HG02642 (cell line): ENCODE measurements around the gene MSRB3.
A peak's percentile ranks its signal among the peaks of the same experiment; 100 is the strongest.

Experiments used
- ATAC-seq: cut with Tn5 transposase; IDR thresholded peaks from one replicate; pipeline ENCODE4 v1.9.1; 2021; ENCODE audit warnings: mild to moderate bottlenecking; ENCODE audit not compliant: unreplicated experiment, poor library complexity

Gene MSRB3

DNA sequence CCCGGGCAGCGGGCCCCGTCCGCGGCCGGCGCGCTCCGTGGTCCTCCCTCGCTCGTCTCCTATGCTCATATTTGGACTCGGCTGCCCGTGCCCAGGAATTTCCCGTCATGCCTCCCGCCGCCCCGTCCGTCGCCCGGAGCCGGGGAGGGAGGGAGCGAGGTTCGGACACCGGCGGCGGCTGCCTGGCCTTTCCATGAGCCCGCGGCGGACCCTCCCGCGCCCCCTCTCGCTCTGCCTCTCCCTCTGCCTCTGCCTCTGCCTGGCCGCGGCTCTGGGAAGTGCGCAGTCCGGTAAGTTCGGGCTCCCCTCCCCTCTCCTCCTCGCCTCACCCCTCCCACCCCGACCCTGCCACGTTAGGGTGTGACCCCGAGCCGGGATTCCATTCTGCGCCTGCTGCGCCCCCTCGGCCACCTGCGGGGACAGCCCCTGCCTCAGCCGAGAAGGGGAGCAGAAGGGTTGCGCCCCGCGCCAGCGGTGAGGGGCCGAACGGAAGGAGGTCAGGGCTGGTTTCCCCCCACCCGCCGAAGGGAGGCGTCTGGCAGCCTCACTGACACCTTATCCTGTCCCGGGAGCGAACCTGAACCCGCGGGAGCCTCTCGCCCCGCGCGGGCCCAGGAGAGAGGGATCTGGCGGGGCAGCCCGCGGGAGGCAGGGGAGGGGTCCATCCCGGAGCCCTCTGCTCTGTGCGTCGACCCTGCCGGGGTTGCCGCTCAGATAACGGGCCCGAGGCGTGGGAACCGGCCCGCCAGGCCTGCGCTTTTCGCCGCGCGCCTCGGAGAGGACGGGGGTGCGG, at the start of gene MSRB3:
MSRB3 (plus strand) TSS at position 108 of the 793 bp plus-strand sequence. CDS start 29,897 bp downstream, outside the sequence.
- peak; percentile 75 for ATAC-seq

DNA sequence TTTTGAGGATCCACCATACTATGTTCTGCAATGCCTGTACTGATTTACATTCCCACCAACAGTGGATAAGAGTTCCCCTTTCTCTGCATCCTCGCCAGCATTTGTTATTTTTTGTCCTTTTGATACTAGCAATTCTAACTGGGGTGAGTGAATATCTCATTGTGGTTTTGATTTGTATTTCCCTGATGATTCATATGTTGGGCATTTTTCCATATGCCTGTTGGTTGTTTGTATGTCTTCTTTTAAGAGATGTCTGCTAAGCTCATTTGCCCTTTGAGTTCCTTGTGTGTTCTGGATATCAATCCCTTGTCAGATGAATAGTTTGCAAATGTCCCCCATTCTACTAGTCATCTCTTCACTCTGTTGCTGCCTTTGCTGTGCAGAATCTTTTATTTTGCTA, 49.0 kb upstream of the MSRB3 start:
- ATAC-seq, result no peak

DNA sequence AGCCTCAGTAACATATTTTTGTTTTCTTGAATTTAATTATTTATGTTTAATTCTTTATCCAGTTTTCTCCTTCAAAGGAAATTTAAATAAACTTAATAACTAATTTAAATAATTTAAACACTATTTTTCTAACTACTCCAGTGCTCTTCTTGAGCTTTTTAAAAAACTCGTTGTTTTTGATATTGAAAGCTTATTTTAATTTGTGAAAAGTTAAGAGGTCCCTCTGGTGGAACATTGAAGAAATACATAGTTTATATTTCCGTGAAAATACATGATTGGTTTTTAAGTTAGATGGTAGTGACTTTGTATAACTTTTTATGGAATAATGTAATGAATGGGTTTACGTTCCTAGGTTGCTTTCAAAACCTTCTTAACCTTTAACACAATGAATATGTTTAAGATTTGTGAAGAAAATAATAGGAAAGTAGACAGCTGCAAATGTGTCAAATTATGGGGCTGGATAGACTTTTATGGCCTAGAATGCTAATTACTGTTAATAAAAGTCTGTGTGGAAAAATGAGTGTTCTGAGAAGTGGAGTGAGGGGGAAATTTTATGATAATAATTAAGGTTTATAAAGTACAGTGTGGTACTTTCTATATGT, 45.9 kb upstream of the MSRB3 start:
- no peak for ATAC-seq

DNA sequence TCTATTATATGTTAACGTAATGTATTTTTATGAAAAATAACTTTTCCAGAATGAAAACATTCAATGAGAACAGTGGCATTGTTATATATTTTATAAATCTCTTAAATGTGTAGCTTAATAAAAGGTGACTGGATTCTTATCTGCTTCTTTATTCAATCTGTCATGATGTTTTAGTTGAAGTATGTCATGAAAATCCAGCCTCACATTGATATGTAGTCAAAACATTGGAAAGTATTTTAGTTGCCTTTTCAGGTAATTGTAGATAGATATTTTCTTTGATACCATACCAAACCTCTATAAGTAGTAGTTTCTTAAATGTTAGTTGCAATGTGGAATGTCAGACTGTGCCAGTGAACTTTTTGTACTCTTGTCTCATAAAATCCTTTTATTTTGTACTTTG, 41.3 kb upstream of the MSRB3 start:
- ATAC-seq, result no peak

DNA sequence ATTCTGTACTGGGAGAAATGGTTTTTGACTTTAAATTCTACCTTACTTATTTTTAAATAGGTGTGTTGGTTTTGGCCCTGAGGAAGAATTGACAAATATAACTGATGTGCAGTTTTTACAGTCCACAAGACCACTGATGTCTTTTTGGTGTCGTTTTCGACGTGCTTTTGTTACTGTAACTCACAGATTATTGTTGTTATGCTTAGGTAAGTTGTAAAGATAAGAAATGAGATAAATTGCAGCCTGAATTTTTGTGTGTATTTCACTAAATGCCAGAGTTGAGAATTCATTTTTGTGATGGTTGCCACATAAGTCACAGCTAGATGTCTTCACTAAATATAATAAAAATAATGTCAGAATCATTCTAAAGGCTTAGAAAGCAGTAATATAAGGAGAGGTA, 39.9 kb upstream of the MSRB3 start:
- no peak for ATAC-seq

DNA sequence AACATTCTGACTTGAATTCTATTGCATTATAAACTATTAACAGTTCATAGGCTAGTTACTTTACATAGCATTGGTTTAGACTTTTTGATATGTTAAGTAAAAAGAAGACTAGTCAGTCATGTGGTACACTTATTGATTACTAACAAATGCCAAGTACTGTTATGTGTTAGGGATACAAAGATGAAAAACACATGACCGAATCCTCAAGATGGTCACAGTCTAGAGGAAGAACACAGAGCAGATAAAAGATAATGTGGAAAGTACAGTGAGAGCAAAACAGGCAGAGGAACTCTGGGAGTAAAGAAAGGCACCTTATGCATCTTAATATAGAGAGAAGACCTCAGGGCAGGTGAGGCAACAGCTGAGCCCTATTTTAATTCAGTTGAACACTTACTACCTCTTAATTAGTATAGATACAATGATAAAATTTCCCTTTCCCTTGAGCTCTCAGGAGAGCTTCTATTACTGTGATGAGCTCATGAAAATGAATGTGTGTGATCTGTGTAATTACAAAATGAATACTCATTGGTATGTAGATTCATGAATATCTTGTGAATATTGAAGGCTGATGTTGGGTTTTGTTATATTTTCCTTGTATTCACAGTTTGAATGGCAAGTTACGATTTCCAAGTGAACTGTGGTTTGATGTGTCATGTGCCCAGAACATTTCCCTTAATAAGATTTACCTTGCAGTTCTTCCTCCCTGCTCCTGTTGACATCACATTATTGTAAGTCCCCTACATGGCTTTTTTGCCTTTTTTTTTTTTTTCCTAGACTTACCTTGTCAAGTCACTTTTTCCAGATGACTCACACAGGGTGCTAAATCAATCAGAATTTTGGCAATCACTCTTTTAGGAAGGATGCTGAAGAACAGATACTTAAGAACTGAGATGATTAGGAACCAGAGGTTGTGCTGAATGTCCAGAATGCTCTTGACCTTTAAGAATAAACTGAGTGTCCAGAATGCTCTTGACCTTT, 29.5 kb upstream of the MSRB3 start:
- no peak for ATAC-seq

DNA sequence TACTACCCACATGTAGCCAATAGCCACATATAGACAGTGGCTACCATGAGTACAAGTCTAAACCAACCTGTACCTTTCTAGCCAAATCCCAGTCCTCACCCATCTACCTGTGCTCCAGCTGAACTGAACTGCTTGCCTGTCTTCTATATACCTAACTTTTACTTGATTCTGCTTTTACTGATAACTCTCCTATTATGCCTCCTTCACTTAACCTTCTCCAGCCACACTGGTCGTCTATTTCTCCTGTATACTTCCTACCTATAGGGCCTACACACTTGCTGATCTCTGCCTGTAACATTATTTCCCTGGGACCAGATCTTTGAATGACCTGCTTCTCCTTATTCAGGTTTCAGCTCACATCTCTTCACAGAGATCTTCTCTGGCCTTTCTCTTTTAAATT, 26.0 kb upstream of the MSRB3 start:
- ATAC-seq, result no peak

DNA sequence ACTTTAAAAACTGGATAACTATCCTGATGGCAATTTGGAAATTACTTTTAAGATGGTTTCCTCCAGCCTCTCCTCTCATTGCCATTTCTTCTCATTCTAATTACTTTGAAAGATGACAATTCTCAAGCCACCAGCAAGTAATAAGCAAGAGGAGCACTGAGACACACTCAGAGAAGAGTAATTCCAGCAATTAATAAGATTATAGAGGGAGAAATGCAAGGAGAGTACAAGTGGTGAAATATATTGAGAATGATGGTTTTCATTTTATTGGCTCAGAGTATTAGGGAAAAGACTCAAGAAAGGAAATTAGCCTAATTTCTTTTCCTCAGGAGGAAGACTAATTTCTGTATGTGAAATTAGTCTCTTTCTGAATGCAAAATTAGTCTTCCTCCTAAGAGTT, 20.5 kb upstream of the MSRB3 start:
- ATAC-seq, result no peak

DNA sequence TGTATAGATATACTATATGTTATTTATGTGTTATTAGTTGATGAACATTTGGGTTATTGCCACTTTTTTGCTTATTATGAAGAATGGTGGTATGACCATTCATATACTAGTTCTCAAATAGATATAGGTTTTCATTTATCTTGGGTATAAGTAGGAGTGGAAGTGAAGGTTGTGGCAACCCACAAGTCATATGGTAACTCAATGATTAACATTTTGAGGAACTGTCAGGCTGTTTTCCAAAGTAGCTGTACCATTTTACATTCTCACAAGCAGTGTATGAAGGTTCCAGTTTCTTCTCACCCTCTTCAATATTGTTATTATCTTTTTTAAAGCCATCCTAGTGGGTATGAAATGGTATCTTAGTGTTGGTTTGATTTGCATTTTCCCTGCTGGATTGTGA, 19.0 kb upstream of the MSRB3 start:
- no peak for ATAC-seq

DNA sequence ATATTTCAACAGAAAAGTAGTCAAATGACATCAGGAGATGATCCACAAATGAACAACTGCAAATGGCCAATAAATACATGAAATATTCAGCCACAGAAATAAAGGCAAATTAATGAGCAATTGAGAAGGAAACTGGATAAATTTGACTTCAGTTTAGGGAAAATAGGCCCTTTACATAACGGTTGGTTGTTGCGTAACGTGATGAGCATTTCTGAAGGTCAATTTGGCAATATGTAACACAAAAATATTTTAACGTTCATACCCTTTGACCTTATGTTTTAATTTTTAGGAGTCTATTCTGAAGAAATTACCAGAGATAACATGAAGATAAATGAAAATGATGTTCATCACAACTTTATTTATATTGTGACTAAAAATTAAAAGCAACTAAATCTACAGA, 14.7 kb upstream of the MSRB3 start:
- ATAC-seq, result no peak

DNA sequence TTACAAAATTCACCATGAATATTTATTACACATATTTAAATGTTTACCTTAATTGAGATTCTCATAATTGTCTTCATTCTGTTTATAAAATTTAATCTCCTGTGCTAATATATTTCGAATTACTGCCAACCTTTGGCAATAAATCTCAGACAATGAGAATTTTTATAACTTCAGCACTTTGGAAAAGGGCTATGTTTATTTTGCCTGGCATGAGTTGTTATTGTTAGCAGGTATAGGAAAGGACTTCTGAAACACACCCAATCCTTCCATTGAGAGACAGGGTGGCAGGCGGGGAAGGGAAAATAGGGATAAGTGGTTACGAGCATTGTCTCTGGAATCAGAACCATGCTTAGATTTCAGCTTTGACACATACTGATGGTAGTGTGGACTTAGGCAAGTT, 12.1 kb upstream of the MSRB3 start:
- ATAC-seq, result no peak

DNA sequence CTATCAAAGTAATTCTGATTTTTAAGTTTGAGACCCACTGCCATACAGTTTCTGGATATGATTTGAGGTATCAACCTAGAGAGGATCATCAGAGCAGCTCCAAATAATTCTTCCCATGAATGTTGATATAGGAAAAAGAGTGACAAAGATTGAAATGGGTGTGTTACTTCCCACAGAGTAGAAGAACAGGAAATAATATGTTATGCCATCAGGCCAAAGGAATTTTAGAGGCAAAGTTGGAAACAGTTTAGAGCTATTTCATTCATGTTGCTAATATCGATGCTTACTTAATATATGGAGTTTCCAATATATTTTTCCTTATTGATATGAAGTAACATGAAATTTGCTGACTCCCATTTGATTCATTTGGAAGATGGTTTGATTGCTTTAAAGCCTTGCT, 8.9 kb upstream of the MSRB3 start:
- no peak for ATAC-seq

DNA sequence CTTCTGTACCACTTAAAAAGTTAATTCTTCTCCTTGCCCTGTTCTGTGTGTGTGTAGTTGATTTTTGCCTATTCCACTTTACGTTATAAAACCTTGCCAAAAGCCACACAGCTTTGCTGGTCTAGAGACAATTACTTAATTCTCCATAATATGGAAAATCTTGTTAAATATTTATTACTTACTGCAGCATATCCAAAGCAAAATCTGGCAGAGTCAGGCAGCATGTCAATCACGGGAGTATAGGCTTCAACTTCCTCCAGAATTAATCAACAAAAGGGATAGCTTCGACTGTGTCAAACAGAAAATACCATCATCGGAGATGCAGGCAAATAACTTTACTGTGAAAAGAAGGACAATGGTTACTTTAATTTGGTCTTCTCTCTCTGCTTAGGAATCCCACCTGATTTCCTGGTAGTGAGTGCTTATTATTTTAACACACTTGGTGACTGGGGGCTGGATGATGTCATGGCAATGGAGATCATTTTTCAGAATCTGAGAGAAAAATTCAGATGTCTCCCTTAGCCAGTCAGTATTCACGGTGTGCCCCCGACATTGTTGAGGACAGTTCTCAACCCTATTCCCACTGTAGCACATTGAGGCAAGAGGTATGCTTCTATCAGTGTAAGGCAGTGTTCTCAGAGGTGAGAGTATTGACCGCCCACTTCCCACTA, 3.7 kb upstream of the MSRB3 start:
- ATAC-seq, result no peak

DNA sequence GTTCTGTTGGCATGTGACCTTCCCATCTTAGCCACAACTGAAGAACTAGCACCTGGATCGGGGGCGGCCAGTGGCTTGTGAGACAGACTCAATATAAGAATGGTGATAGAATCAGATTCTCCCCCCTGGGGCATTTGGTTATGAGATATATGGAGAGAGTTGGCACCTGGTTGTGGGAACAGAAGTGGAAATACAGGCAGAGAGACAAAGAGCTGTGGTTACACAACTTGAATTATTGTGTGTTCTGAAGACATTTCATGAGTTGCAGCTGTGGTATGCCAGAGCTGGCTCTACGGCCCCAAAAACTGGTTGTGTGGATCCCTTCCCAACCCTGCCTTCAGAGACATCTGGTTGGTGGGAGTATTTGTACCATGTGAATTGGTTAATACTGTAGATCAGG, 2.9 kb upstream of the MSRB3 start:
- ATAC-seq, result no peak

DNA sequence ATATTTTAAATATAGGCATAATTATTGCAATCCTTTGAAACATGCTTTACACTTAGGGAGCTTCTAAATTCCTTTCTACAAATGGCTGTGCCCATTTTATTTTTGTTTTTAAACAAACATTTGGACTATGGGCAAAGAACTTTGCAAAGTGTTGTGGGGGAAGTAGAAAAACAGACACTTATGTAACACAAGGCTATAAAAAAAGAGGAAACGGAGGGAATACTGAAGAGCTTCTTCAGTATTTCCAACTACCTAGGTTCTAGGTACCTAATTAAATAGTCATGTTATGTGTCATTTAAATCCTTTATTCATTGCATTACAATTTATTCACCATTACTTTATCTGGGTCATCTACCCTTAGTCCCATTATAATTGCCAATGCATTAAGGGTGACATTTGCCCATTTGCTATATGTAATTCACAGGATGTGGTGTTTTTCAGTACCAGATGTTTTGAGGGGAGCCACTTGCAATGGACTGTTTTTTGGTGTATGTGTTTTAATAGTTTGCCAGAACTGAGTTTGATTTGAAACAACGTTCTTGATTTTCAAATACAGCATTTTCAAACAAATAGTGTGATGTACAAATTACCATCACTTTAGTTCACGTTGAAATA, 1.5 kb upstream of the MSRB3 start:
- no peak for ATAC-seq

DNA sequence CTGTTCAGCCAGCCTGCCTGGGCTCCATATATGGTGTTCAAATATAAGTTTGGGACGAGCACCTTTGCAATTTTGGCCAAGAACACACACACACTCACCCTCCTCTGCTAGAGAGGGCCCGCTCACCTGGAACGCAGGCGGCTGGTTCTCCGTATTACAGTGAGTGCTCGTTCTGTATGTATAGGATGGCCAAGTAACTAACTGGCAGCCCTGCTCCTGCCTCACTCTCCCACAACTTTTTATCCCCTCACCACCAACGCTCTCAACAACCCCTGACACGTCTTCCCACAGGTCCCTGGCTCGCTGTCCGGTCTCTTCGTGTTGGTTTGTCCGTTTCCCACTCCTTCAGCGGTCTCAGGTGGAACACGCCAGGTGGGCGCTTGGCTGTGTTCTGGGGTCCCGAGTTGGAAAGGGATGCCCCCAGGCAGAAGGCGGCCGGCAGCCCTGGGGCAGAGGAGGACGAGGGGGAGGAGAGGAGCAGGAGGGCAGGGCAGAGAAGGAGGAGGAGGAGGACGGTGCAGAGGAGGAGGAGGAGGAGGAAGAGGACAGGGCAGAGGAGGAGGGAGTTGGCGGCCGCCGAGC, 398 bp upstream of the MSRB3 start:
- ATAC-seq, result no peak

DNA sequence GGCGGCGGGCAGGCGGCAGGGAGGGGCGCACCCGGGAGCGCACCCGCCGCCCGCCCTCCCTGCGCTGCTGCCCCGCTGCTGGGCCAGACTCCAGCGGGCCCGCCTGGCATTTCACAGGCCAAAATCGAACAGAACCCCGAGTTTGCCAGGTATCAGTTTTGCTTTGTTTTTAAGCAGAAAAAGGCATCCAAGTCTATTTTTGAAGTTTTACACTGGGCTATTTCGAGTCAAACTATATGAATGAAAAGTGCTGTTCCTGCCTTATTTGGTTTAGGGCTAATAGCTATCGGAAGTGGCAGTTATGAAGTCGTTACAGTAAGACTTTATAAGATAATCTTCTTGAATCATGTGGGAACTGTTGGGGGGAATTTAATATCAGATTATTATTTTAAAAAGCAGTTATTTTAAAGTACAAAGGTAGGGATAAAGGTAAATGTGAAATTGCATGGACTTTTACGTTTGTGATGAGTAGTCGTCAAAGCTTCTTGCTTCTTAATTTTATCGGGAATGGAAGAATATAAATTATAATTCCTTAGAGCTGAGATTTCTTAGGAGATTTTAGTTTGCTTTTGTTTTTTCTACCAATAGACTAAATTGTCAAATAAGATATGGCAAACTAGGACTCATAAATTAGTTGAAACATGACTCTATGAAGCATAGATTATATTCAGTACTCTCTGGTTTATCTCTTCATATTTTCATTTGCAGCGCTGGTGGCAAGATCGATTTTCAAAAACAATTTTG, 1.1 kb downstream of the MSRB3 start:
- ATAC-seq, result no peak

DNA sequence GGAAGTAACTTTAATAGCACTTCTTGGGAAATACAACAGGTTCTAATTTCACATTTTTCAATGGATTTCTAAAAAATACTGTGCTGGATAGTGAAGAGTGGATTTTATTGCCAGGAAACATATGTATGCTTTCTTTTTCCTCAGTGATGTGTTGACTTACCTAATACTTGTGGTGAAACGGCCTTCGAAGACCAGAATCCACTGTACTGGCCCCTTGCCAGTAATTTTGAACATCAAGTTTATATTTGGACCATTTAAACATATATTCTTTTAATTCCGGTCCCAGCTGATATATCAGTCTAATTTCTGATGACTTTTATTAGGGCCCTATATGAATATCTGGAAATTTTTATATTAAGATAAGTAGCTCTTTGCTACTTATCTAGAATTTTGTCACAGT, 1.8 kb downstream of the MSRB3 start:
- ATAC-seq, result no peak

DNA sequence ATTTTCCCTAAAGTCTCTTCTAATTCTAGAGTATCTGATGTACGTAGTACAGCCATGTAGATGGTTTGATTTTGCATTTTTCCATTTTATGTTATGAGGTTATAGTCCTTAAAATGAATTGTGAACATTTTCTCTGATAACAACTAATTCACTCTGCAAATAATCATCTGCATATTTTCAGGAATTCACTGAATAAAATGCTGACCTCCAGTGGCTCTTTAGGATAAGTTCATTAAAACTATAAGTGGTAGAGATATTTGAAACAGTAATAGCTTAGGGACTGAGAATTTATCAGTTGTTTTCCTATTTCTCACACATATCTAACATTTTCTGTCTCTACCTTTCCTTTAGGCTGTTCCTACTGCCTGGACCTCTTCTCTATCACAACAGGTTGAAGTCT, 4.4 kb downstream of the MSRB3 start:
- ATAC-seq, result no peak
